IPS-18a (cell line): ENCODE results near the gene SNAP23.
"Not testable (repeated sequence)": the region's sequence is repeated elsewhere in the genome, so short reads cannot be mapped to it uniquely, and the experiment has no call there.

Experiments used
- H3K27ac ChIP-seq: one replicate; pipeline ENCODE4 v1.5.1; 2013; ENCODE audit warnings: low read length
- H3K27me3 ChIP-seq: one replicate; pipeline ENCODE4 v1.6.1; 2013; ENCODE audit warnings: mild to moderate bottlenecking, low read length; ENCODE audit not compliant: control insufficient read depth, insufficient read depth
- H3K36me3 ChIP-seq: one replicate; pipeline ENCODE4 v1.6.1; 2013; ENCODE audit warnings: low read depth, low read length; ENCODE audit not compliant: control insufficient read depth
- H3K4me1 ChIP-seq: one replicate; pipeline ENCODE4 v1.6.1; 2013; ENCODE audit warnings: low read depth, low read length; ENCODE audit not compliant: control insufficient read depth
- H3K4me3 ChIP-seq: one replicate; pipeline ENCODE4 v1.5.1; 2013; ENCODE audit warnings: low read length
- H3K9ac ChIP-seq: one replicate; pipeline ENCODE4 v1.6.1; 2013; ENCODE audit warnings: mild to moderate bottlenecking, low read length, moderate library complexity
- H3K9me3 ChIP-seq: one replicate; pipeline ENCODE4 v1.6.1; 2013; ENCODE audit warnings: low read depth, low read length; ENCODE audit not compliant: control insufficient read depth

The SNAP23 gene

DNA sequence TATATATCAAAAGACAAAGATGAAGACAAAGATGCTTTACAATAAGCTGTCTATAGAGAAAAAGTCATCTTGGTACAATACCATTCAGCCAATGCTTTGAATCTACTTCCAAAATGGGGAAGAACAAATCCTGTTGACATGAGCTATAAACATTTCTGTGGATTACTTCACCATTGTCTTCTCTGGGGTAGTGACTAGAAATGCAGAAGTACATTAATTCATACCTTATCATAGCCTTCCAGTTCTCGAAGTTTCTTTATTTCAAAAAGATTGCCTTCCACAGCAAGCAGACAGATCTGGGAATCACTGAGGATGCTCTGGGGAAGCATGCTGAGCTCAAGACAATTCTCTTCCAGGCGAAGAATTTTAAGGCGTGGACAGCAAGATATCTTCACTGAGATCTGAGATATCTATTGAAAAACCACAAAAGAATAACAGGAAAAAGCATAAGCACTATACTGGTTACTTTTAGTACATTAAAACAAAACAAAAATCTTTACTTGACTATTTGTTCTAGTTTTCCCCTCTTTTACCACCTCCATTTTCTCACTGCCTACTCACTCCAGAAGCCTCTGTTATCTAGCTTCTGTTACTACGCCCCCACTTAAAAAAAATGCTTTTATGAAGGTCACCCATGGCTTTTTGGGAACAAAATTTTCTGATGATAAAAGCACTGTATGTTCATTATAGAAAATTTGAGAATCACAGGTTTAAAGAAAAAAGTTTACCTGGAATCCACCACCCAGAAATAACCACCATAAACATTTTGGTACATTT lies 49.6 kb downstream of the SNAP23 start:
- peaks cover 8% of the 10 kb centered on the region for H3K4me1 ChIP-seq
- H3K9ac ChIP-seq: no peak overlapping the region
- no peaks in the 10 kb centered on the region for H3K9me3 ChIP-seq
- H3K4me3 ChIP-seq: no peak overlapping the region
- peaks cover 10% of the 10 kb centered on the region for H3K36me3 ChIP-seq
- H3K27me3 ChIP-seq: no peaks in the 10 kb centered on the region
- H3K27ac ChIP-seq: no peak overlapping the region

DNA sequence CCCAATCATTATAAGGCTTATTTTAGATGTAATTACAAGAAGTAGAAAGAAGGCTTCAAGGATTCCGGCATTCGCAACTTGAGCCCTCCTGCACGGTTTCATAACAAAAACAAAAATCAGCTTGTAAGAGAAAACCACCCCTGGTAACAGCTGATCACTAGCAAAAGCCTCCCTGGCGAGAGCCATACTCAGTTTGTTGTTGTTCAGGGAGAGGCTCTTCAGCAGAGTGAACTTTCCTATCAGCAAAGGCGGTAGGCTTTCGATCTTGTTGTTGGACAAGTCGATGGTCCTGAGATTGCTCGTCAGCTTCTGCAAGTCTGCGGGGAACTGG lies 52.4 kb downstream of the SNAP23 start:
- no peak overlapping the region for H3K27ac ChIP-seq
- peaks cover 10% of the 10 kb centered on the region for H3K36me3 ChIP-seq
- H3K9ac ChIP-seq: peak overlapping the region; percentile 78
- peak overlapping the region; percentile 82 for H3K4me3 ChIP-seq
- peaks cover 8% of the 10 kb centered on the region for H3K4me1 ChIP-seq
- no peaks in the 10 kb centered on the region for H3K9me3 ChIP-seq
- H3K27me3 ChIP-seq: no peaks in the 10 kb centered on the region

GRCh38 chr15:42548249-42549031 lies 53.0 kb downstream of the SNAP23 start, which contains the start of the genes HAUS2 and LRRC57:
Gene HAUS2, plus strand, starts transcription at chr15:42548838. Its CDS starts 35 bp downstream, at chr15:42548873.
Gene LRRC57, minus strand, starts transcription at chr15:42548793. Its CDS starts 359 bp downstream, at chr15:42548434.
- Histone ChIP-seq H3K36me3 (peaks cover 9% of the 10 kb centered on the region), H3K4me1 (peaks cover 8% of the 10 kb centered on the region), H3K27ac (peak within 1 kb of the TSS; percentile 90), H3K27me3 (no peaks in the 10 kb centered on the region), H3K9me3 (no peaks in the 10 kb centered on the region), H3K9ac (peak within 1 kb of the TSS; percentile 78), H3K4me3 (peak within 1 kb of the TSS; percentile 82)

GRCh38 chr15:42549032-42549491 lies 53.6 kb downstream of the SNAP23 start:
- H3K9ac ChIP-seq: peak overlapping the region; percentile 78

DNA sequence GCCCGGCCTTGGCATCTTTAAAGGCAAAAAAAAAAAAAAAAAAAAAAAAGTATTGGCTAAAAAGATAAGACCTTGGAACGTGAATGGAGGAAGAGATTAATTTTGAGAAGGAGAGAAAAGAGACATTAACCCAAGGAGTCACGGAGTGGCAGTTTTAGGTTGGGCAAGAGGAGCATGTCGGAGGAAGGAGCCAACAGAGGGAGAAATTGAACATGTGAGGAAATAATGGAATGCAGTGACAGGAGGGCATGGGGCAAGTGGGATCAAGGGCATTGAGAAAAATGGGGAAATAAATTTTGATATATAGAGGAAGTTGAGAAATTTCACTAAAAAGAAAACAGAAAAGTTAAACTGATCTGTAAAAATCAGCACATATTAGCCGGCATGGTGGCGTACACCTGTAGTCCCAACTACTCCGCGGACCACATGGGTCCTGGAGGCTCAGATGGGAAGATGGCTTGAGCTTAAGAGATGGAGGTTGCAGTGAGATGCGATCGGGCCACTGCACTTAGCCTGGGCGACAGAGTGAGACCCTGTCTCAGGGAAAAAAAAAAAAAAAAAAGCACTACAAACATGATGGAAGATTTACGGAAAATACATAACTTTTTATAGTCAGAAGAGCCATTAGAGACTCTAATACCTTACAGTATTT lies 54.4 kb downstream of the SNAP23 start:
- H3K9me3 ChIP-seq: no peaks in the 10 kb centered on the region
- no peaks in the 10 kb centered on the region for H3K27me3 ChIP-seq
- H3K36me3 ChIP-seq: peaks cover 4% of the 10 kb centered on the region
- H3K9ac ChIP-seq: no peak overlapping the region
- H3K4me1 ChIP-seq: peaks cover 8% of the 10 kb centered on the region
- H3K4me3 ChIP-seq: peak overlapping the region; percentile 82
- H3K27ac ChIP-seq: no peak overlapping the region

More at GRCh38 chr15:42549032-42549491, 53.6 kb downstream of the SNAP23 start:
- Histone ChIP-seq H3K4me3 (peak overlapping the region; percentile 82), H3K27me3 (no peaks in the 10 kb centered on the region), H3K4me1 (peaks cover 8% of the 10 kb centered on the region), H3K36me3 (peaks cover 4% of the 10 kb centered on the region), H3K9me3 (no peaks in the 10 kb centered on the region), H3K27ac (peak overlapping the region; percentile 90)

DNA sequence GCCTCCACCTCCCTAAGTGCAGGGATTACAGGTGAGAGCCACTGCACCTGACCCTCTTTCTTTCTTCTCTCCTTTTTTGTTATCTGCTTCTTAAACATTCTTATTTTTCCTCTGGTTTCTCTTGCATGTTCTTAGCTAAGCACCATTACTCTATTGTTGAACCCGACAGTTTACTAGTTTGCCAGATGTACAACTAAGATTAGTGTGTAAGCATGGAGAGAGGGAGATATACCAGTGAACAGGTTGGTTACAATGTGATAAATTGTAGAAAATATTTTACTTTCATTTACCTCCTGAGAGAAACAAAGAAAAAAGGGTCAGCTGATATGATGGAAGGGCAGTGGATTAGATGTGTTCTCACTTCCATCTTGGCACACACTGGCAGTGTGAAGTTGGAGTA lies 58.1 kb downstream of the SNAP23 start:
- no peaks in the 10 kb centered on the region for H3K36me3 ChIP-seq
- no peak overlapping the region for H3K4me3 ChIP-seq
- H3K27me3 ChIP-seq: no peaks in the 10 kb centered on the region
- no peak overlapping the region for H3K27ac ChIP-seq
- no peaks in the 10 kb centered on the region for H3K4me1 ChIP-seq
- H3K9ac ChIP-seq: no peak overlapping the region
- H3K9me3 ChIP-seq: no peaks in the 10 kb centered on the region

- H3K4me3 ChIP-seq, H3K9ac ChIP-seq, H3K27ac ChIP-seq, H3K27me3 ChIP-seq, H3K4me1 ChIP-seq, H3K9me3 ChIP-seq: not testable (repeated sequence)
- peaks cover 20% of the 10 kb centered on the region for H3K36me3 ChIP-seq
Observed at GRCh38 chr15:42556550-42557207, 61.2 kb downstream of the SNAP23 start.

DNA sequence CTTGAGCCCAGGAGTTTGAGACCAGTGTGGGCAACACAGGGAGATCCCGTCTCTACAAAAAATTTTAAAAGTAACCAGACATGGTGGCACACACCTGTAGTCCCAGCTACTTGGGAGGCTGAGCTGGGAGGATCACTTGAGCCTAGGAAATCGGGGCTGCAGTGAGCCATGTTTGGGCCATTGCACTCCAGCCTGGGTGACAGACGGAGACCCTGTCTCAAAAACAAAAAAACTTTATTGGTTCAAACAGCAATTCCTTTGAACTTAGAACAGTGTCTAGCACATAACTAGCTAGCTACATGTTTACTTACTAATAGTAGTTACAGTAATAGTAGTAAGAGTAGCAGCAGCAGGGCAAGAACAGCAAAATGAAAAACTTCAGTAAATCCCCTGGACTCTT lies 63.3 kb downstream of the SNAP23 start:
- Histone ChIP-seq H3K9me3 (no peaks in the 10 kb centered on the region), H3K36me3 (peaks cover 35% of the 10 kb centered on the region), H3K27ac (no peak overlapping the region), H3K27me3 (no peaks in the 10 kb centered on the region), H3K4me1 (no peaks in the 10 kb centered on the region), H3K9ac (no peak overlapping the region), H3K4me3 (no peak overlapping the region)

DNA sequence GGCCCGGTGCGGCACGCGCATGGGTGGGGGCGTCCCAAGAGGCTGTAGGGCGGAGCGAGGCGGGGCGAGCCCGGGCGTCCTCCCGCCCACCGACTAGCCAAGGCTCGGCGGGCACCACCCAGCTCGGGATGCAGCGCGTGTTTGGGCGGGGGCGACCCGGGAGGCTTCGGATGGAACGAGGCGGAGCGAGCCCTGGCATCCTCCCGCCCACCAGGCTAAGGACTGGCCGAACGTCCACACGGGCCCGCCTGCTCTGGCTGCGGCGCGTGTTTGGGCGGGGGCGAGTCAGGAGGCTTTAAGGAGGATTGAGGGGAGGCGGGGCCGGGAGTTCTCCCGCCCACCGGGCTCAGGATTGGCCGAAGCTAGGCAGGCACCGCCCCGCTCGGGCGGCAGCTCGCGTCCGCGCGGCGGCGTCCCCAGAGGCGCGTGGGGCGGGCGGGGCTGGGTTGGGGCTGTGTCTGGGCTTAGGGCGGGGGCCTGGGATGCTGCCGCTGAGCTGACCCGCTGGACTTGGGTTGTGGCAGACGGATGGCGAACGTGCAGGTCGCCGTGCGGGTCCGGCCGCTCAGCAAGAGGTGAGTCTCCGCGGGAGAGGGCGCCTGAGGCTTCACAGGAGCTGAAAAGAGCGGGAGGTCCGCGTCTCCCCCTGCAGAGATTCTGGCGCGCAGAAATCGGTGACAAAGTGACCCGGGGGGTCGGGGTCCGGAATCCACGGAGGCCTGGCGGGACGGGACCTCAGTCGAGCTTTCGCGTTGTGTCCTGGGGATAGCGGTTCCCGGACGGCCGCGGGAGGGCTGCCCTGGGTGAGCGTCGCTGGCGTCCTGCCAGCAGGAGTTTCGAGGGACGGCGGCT lies 80.0 kb downstream of the SNAP23 start, which contains the start of gene STARD9:
Gene STARD9, plus strand, starts transcription at position 419 of the 852 bp plus-strand sequence. Its CDS starts 110 bp downstream, at position 529.
- H3K27ac ChIP-seq: no peak within 1 kb of the TSS
- H3K4me1 ChIP-seq: no peaks in the 10 kb centered on the region
- peaks cover 52% of the 10 kb centered on the region for H3K27me3 ChIP-seq
- no peaks in the 10 kb centered on the region for H3K9me3 ChIP-seq
- peak within 1 kb of the TSS; percentile 62 for H3K9ac ChIP-seq
- peak within 1 kb of the TSS; percentile 73 for H3K4me3 ChIP-seq
- H3K36me3 ChIP-seq: no peaks in the 10 kb centered on the region

DNA sequence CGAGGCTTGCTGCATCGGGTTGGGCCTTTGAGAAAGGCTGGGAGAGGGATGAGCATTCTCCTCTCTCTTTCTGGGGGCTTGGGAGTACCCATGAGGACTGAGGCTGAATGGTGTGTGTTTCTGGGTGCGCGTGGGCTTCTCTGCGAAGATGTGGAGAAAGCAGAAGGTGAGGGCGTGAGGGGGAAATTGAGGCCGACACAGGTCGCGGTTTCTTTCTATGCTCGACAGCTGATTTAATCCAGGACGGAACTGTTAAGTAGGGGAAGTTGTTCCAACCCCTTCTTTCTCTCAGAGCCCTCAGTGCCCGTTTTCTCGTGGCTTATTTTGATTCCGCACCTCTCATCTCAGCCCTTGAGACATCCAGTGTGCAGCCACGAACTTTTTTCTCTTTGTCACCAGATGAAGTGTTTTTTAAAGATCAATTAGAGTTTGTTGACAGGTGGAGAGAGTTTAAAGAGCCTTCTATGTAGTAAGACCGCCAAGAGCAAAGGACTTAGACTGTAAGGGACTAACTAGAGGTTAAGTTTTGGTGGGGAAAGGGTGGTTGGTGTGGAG lies 80.7 kb downstream of the SNAP23 start:
- H3K27me3 ChIP-seq: peaks cover 59% of the 10 kb centered on the region
- H3K36me3 ChIP-seq: no peaks in the 10 kb centered on the region
- H3K27ac ChIP-seq: no peak overlapping the region
- peak overlapping the region; percentile 62 for H3K9ac ChIP-seq
- H3K9me3 ChIP-seq: no peaks in the 10 kb centered on the region
- H3K4me3 ChIP-seq: peak overlapping the region; percentile 73
- H3K4me1 ChIP-seq: peaks cover 4% of the 10 kb centered on the region
